ENCODE results near the gene DNAJC11.

DNA sequence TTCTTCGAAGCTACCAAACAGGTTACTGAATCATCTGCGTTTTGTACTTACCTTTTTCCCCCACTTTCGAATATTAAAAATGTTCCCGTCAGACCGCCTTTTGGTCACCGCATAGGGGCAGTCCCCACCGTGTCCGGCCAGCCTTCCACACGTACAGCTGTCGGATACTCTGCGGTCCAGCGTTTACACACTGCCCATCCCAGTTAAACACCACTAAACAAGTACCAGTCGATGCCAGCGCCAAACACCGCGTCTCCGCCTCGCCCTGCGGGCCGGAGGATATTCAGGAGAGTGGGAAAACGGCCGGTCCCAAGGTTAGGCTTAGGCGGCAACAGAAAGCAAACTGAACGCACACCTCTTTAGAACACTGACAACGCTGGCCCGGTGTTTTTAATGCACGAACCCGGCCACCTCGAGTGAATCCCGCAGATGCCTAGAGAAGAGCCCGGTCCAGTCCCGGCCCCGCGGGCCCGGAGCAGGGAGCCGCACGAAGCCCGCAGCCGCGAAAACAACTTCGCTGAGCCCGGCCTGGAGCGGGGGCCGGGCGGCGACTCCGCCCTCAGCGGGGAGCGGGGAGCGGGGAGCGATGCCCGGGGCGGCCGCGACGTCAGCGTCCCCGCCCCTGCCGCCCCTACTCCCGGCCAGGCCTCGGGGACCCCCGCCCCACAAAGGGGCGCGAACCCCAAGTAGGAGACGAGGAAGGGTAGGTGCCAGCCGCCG is 88.8 kb downstream of the DNAJC11 start:
- no peak for TF ChIP-seq CTCF (IDR thresholded peaks at IDR 0.05; ENCODE audit: insufficient read depth, low read length)
- no peak for TF ChIP-seq POLR2AphosphoS5 (IDR thresholded peaks at IDR 0.05; ENCODE audit: low read depth)

Measured in HL-60 (cell line).